Natural killer cell treated with Interleukin-12 subunit alpha and Interleukin-12 subunit beta and Interleukin-15 and Interleukin-18, amount 100 ng/mL, for 72 hours (primary cell): Measurements from ENCODE around the gene IGIP. TPM values are rescaled to one million over a fixed set of nuclear protein-coding genes. Genes with fewer than 3 reads are reported as not detected.

ENCODE experiments used
- ATAC-seq, 2 donors: fragments of 150-1000 bp; cut with Tn5 transposase in 1 of 2; sonication (Bioruptor Pico), chemical (Tn5 transposase) in 1 of 2; 2 replicates each; pipeline ENCODE4 v1.10.0; 2021
- DNase-seq: peaks from one replicate; pipeline ENCODE4 v3.0.0; 2022; ENCODE audit warnings: low spot score
- H3K27ac Mint-ChIP-seq, 2 donors: 1 replicate in 1 of 2; 2 replicates in 1 of 2; pipeline ENCODE4 v1.8.0; 2022; ENCODE audit warnings: mixed read lengths in 2 of 2, mild to moderate bottlenecking in 1 of 2, moderate library complexity in 1 of 2
- H3K27me3 Mint-ChIP-seq, 2 donors: 1 replicate in 1 of 2; 2 replicates in 1 of 2; pipeline ENCODE4 v1.8.0; 2022; ENCODE audit warnings: mixed read lengths in 2 of 2
- H3K36me3 Mint-ChIP-seq: one replicate; pipeline ENCODE4 v1.8.0; 2022; ENCODE audit warnings: mixed read lengths
- H3K4me1 Mint-ChIP-seq, 2 donors: 1 replicate in 1 of 2; 2 replicates in 1 of 2; pipeline ENCODE4 v1.8.0; 2022; ENCODE audit warnings: low read depth in 2 of 2, mixed read lengths in 2 of 2, mild to moderate bottlenecking in 1 of 2
- H3K4me3 Mint-ChIP-seq: one replicate; pipeline ENCODE4 v1.8.0; 2022; ENCODE audit warnings: mixed read lengths
- H3K9me3 Mint-ChIP-seq: 2 replicates; pipeline ENCODE4 v1.8.0; 2022; ENCODE audit warnings: mixed read lengths
- total RNA-seq, 2 donors: library from RNA; stranded (reverse); gene quantifications; one replicate each; pipeline ENCODE4 v1.2.3, GENCODE V29; 2022

Gene IGIP
- total RNA-seq, 2 donors from 2014 or later, result 2.6 to 3.1 TPM

DNA sequence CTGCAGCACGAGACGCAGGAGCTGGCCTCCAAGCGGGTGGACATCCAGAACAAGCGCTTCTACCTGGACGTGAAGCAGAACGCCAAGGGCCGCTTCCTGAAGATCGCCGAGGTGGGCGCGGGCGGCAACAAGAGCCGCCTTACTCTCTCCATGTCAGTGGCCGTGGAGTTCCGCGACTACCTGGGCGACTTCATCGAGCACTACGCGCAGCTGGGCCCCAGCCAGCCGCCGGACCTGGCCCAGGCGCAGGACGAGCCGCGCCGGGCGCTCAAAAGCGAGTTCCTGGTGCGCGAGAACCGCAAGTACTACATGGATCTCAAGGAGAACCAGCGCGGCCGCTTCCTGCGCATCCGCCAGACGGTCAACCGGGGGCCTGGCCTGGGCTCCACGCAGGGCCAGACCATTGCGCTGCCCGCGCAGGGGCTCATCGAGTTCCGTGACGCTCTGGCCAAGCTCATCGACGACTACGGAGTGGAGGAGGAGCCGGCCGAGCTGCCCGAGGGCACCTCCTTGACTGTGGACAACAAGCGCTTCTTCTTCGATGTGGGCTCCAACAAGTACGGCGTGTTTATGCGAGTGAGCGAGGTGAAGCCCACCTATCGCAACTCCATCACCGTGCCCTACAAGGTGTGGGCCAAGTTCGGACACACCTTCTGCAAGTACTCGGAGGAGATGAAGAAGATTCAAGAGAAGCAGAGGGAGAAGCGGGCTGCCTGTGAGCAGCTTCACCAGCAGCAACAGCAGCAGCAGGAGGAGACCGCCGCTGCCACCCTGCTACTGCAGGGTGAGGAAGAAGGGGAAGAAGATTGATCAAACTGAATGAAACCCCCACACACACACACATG is 11.2 kb upstream of the IGIP start:
- peak; percentile 73 for DNase-seq
- H3K9me3 Mint-ChIP-seq, result no peaks in the 10 kb centered on the region
- peaks cover under 1 to 9% of the 10 kb centered on the region in 2 donors for H3K27me3 Mint-ChIP-seq
- peak overlapping the region; percentile 99 for H3K4me3 Mint-ChIP-seq
- ATAC-seq, result peak; percentile 70 to 74
- peak overlapping the region; percentile 82 to 88 for H3K27ac Mint-ChIP-seq
- no peaks in the 10 kb centered on the region for H3K36me3 Mint-ChIP-seq
- peaks cover 19 to 45% of the 10 kb centered on the region in 2 donors for H3K4me1 Mint-ChIP-seq

DNA sequence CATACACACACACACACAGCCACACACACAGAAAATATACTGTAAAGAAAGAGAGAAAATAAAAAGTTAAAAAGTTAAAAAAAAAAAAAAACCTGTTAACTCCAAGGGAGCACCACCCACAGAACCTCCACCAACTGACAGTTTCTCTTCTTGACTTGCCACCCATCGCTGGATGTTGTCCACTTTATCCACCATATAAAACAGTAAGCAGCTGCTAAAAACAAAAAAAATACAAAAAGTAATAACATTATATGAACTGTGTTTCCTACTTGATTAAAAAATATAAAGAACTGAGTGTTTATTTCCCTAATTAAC is 10.6 kb upstream of the IGIP start:
- no peaks in the 10 kb centered on the region for H3K36me3 Mint-ChIP-seq
- peak overlapping the region; percentile 99 for H3K4me3 Mint-ChIP-seq
- peaks cover 19 to 45% of the 10 kb centered on the region in 2 donors for H3K4me1 Mint-ChIP-seq
- H3K27ac Mint-ChIP-seq, result peak overlapping the region; percentile 82 to 88
- ATAC-seq, result no peak
- no peaks in the 10 kb centered on the region for H3K9me3 Mint-ChIP-seq
- no peak for DNase-seq
- H3K27me3 Mint-ChIP-seq, result peaks cover 0 to 9% of the 10 kb centered on the region in 2 donors

DNA sequence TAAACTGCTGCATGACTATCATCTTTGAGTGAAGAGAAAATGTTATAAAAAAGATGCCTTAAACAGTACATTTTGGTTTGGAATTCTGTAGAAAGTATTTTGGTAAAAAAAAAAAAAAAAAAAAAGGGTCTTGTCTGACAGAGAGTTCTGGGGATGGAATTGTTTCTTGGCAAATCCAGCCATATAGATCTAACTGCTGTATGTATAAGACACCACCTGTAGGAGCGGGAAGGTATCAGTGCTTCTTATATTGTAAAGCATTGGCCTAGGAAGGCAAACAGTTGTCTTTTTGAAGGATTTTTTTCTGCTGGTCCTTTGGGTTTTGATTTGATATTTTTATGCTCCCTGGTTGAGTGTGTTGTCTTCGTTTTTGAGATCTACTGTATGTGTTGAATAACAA is 9.0 kb upstream of the IGIP start:
- DNase-seq, result no peak
- no peaks in the 10 kb centered on the region for H3K36me3 Mint-ChIP-seq

DNA sequence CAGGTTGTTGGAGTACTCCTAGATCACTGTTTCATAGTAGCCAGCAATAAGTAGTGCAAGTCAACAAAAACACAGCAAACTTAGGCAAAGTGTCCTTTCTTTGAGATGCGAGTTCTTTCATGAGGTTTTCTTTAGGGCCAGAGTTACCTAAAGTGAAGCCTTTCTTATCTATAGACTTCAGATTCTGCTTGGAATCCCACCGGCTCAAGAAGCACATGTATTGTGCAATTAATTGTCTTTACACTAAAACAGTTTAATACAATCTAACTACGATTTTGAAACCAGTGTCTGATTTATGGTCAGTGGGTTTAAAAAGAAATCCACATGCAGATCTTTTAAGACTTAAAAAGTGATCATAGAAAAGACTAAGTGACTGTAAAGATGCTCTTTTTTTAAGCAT is 8.2 kb upstream of the IGIP start:
- H3K4me3 Mint-ChIP-seq, result peak overlapping the region; percentile 12

More for the DNA sequence above, 9.0 kb upstream of the IGIP start:
- H3K9me3 Mint-ChIP-seq, result no peaks in the 10 kb centered on the region
- peaks cover 0 to 3% of the 10 kb centered on the region in 2 donors for H3K27me3 Mint-ChIP-seq
- no peak for ATAC-seq
- H3K4me3 Mint-ChIP-seq, result peak overlapping the region; percentile 12
- no peak overlapping the region for H3K27ac Mint-ChIP-seq
- H3K4me1 Mint-ChIP-seq, result peaks cover 19 to 42% of the 10 kb centered on the region in 2 donors

GRCh38 chr5:140118302-140118936 is 7.3 kb upstream of the IGIP start:
- DNase-seq (no peak), ATAC-seq (no peak)
- peaks cover 20 to 40% of the 10 kb centered on the region in 2 donors for H3K4me1 Mint-ChIP-seq
- no peak overlapping the region for H3K4me3 Mint-ChIP-seq
- H3K36me3 Mint-ChIP-seq, result no peaks in the 10 kb centered on the region
- H3K9me3 Mint-ChIP-seq, result no peaks in the 10 kb centered on the region
- no peak overlapping the region for H3K27ac Mint-ChIP-seq
- H3K27me3 Mint-ChIP-seq, result no peaks in the 10 kb centered on the region

More for the DNA sequence above, 8.2 kb upstream of the IGIP start:
- Mint-ChIP-seq H3K27me3 (no peaks in the 10 kb centered on the region), H3K9me3 (no peaks in the 10 kb centered on the region), H3K4me1 (peaks cover 17 to 36% of the 10 kb centered on the region in 2 donors), H3K36me3 (no peaks in the 10 kb centered on the region), H3K27ac (no peak overlapping the region)
- ATAC-seq (no peak), DNase-seq (no peak)

- no peaks in the 10 kb centered on the region for H3K27me3 Mint-ChIP-seq
- no peaks in the 10 kb centered on the region for H3K9me3 Mint-ChIP-seq
- peaks cover 6 to 13% of the 10 kb centered on the region in 2 donors for H3K4me1 Mint-ChIP-seq
- ATAC-seq, result no peak
- no peaks in the 10 kb centered on the region for H3K36me3 Mint-ChIP-seq
- no peak overlapping the region for H3K27ac Mint-ChIP-seq
- no peak overlapping the region for H3K4me3 Mint-ChIP-seq
- DNase-seq, result no peak
Measured at GRCh38 chr5:140126315-140127012, 727 bp downstream of the IGIP start.

- ATAC-seq (no peak), DNase-seq (no peak)
- Mint-ChIP-seq H3K4me1 (peaks cover 15 to 25% of the 10 kb centered on the region in 2 donors), H3K9me3 (no peaks in the 10 kb centered on the region), H3K27ac (no peak overlapping the region), H3K4me3 (no peak overlapping the region), H3K36me3 (no peaks in the 10 kb centered on the region), H3K27me3 (no peaks in the 10 kb centered on the region)
Measured at GRCh38 chr5:140128376-140128775, 2.6 kb downstream of the IGIP start.

DNA sequence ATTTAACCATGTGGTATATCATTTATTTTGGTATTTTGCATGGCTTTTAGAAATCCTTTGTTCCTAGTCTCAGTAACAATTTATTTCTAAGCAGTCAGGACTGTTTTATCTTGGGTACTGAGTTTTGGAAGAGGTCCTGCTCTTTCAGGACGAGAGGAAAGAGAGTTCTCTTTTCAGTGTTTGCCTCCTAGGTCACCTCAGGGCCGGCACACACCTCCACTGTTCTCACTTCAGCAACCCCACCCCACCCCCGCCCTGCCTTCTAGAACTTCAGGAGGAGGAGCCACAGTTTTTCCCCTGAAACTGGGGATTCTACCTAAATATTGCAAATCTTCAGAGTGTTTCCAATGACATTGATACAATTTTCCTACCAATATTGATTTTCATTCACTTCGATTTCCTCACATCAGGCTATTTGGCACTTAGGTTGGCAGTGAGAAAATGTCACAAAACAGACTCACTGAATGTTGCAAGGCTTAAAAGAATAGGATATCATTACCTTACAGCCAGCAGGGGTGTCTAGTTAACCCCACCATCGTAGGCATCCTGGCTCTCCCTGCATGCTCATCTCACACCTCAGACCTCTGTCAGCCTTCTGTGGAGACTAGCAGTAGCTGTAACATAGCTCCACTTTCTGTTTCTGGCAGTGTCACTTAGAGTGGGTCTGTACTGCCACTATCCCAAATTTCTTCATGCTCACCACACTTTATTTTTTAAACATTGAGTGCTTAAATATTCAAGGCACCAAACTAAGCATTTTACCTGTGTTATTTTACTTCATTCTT is 5.4 kb downstream of the IGIP start:
- no peak overlapping the region for H3K27ac Mint-ChIP-seq
- H3K9me3 Mint-ChIP-seq, result no peaks in the 10 kb centered on the region
- H3K4me3 Mint-ChIP-seq, result no peak overlapping the region
- DNase-seq, result no peak
- ATAC-seq, result peak in 1 of 2 donors; percentile 64
- H3K27me3 Mint-ChIP-seq, result no peaks in the 10 kb centered on the region
- no peaks in the 10 kb centered on the region for H3K36me3 Mint-ChIP-seq
- peaks cover 26 to 37% of the 10 kb centered on the region in 2 donors for H3K4me1 Mint-ChIP-seq

GRCh38 chr5:140131967-140132409 is 6.3 kb downstream of the IGIP start:
- Mint-ChIP-seq H3K27ac (peak overlapping the region in 1 of 2 donors; percentile 16), H3K4me3 (no peak overlapping the region), H3K4me1 (peaks cover 26 to 37% of the 10 kb centered on the region in 2 donors), H3K9me3 (no peaks in the 10 kb centered on the region), H3K27me3 (no peaks in the 10 kb centered on the region), H3K36me3 (no peaks in the 10 kb centered on the region)
- DNase-seq (no peak), ATAC-seq (peak in 1 of 2 donors; percentile 58)

DNA sequence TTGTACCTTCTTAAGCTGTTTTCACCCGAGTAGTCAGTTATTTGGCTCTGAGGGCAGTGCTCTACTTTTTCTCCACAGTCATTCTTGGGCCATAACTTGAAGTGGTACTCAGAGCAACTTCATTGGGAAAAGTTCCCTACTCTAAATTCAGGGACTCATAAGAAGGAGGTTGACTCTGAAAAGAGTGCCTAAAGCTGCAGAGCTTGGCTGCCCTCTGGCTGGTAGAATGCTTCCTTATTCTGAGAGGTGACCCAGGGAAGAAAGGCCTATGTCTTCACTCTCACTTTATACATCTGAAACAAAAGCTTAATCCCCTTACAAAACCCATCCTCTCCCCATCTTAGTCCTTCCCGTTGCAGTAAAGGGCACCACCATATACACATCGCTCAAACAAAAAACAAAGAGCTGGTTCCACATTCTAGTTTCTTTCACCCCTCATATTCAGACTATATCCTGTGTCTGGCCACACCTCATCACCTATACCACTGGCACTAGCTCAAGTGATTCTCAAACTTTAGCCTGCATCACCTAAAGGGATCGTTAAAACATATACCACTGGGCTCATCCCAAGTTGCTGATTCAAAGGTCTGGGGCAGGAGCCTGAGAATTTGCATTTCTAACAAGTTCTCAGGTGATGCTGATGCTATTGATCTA is 7.9 kb downstream of the IGIP start:
- peaks cover 26 to 37% of the 10 kb centered on the region in 2 donors for H3K4me1 Mint-ChIP-seq
- peak overlapping the region in 1 of 2 donors; percentile 11 for H3K27ac Mint-ChIP-seq

GRCh38 chr5:140134277-140134935 is 8.7 kb downstream of the IGIP start:
- Mint-ChIP-seq H3K9me3 (no peaks in the 10 kb centered on the region), H3K27me3 (no peaks in the 10 kb centered on the region), H3K4me1 (peaks cover 26 to 37% of the 10 kb centered on the region in 2 donors), H3K4me3 (no peak overlapping the region), H3K36me3 (no peaks in the 10 kb centered on the region), H3K27ac (no peak overlapping the region)
- ATAC-seq (no peak), DNase-seq (no peak)

More for the DNA sequence above, 7.9 kb downstream of the IGIP start:
- Mint-ChIP-seq H3K9me3 (no peaks in the 10 kb centered on the region), H3K27me3 (no peaks in the 10 kb centered on the region), H3K36me3 (no peaks in the 10 kb centered on the region), H3K4me3 (no peak overlapping the region)
- ATAC-seq (no peak), DNase-seq (no peak)

GRCh38 chr5:140135127-140135526 is 9.4 kb downstream of the IGIP start:
- Mint-ChIP-seq H3K36me3 (no peaks in the 10 kb centered on the region), H3K9me3 (no peaks in the 10 kb centered on the region), H3K27ac (no peak overlapping the region), H3K4me3 (no peak overlapping the region), H3K4me1 (peaks cover 26 to 37% of the 10 kb centered on the region in 2 donors), H3K27me3 (no peaks in the 10 kb centered on the region)
- ATAC-seq (no peak), DNase-seq (no peak)
